Measurements from ENCODE around the gene TEN1. TPM values are rescaled to one million over a fixed set of nuclear protein-coding genes. Genes with fewer than 3 reads are reported as not detected.

Gene TEN1
- total and polyA plus RNA-seq, 2 of the 13 experiments (the other 11 are each of a cell fraction or from before 2014, with no cell fraction given) = 18.0 to 21.3 TPM

GRCh38 chr17:76014100-76014924, 35.3 kb downstream of the TEN1 start (continued):
- TF ChIP-seq STAT6 (CRISPR knock-in tag; IDR thresholded peaks at IDR 0.05; ENCODE audit: borderline replicate concordance) (no peak), ZFY (CRISPR knock-in tag; IDR thresholded peaks at IDR 0.05) (0 out of 2 replicates have a peak, but pooled peaks have one; percentile 24), ZNF136 (CRISPR knock-in tag; IDR thresholded peaks at IDR 0.05; ENCODE audit: low read depth) (no peak), RCOR2 (CRISPR knock-in tag; IDR thresholded peaks at IDR 0.05) (no peak), PHF5A (CRISPR knock-in tag; IDR thresholded peaks at IDR 0.05; ENCODE audit: low read depth, unreplicated experiment) (no peak), ZNF737 (CRISPR knock-in tag; IDR thresholded peaks at IDR 0.05; ENCODE audit: borderline replicate concordance) (0 out of 2 replicates have a peak, but pooled peaks have one; percentile 16), MTA1 (CRISPR knock-in tag; IDR thresholded peaks at IDR 0.05; ENCODE audit: borderline replicate concordance) (no peak), HMG20A (CRISPR knock-in tag; IDR thresholded peaks at IDR 0.05; ENCODE audit: borderline replicate concordance) (no peak), IRF2 (CRISPR knock-in tag; IDR thresholded peaks at IDR 0.05) (peak; percentile 73; the same call in 1 of the 2 replicates), ZNF576 (CRISPR knock-in tag; IDR thresholded peaks at IDR 0.05) (no peak), NR3C1 (CRISPR knock-in tag; IDR thresholded peaks at IDR 0.05) (no peak), ONECUT2 (CRISPR knock-in tag; IDR thresholded peaks at IDR 0.05) (no peak), ZFP36L1 (CRISPR knock-in tag; IDR thresholded peaks at IDR 0.05) (no peak), ATF4 (CRISPR knock-in tag; IDR thresholded peaks at IDR 0.05) (no peak), U2AF1 (optimal IDR thresholded peaks at IDR 0.05; ENCODE audit: low read depth, low read length) (no peak), ZNF572 (CRISPR knock-in tag; IDR thresholded peaks at IDR 0.05) (no peak; the same call in 1 of the 2 replicates), ZNF788 (CRISPR knock-in tag; IDR thresholded peaks at IDR 0.05; ENCODE audit: borderline replicate concordance) (peak; percentile 73; the same call in 1 of the 2 replicates), FOXK2 (IDR thresholded peaks at IDR 0.05) (no peak), KLF11 (CRISPR knock-in tag; IDR thresholded peaks at IDR 0.05) (no peak), ZNF569 (CRISPR knock-in tag; IDR thresholded peaks at IDR 0.05; ENCODE audit: borderline replicate concordance) (no peak), PTBP1 (IDR thresholded peaks at IDR 0.05; ENCODE audit: low read depth, low read length, poor library complexity, severe bottlenecking) (no peak), ZNF496 (CRISPR knock-in tag; IDR thresholded peaks at IDR 0.05; ENCODE audit: insufficient replicate concordance) (no peak), THYN1 (CRISPR knock-in tag; IDR thresholded peaks at IDR 0.05; ENCODE audit: borderline replicate concordance, low read depth) (no peak), ZNF546 (CRISPR knock-in tag; conservative IDR thresholded peaks at IDR 0.05) (no peak), ZFP36 (IDR thresholded peaks at IDR 0.05; ENCODE audit: borderline replicate concordance, low read depth, low read length, partially characterized antibody) (no peak), ZBTB26 (CRISPR knock-in tag; IDR thresholded peaks at IDR 0.05; ENCODE audit: borderline replicate concordance) (no peak)

All from HepG2 (cell line).